HG03066 (cell line): ENCODE results near the gene MYO15B.
"Not testable (repeated sequence)": the region's sequence is repeated elsewhere in the genome, so short reads cannot be mapped to it uniquely, and the experiment has no call there.

Experiments used
- ATAC-seq: cut with Tn5 transposase; IDR thresholded peaks from one replicate; pipeline ENCODE4 v1.9.1; 2021; ENCODE audit warnings: low read depth; ENCODE audit not compliant: unreplicated experiment

The MYO15B gene

DNA sequence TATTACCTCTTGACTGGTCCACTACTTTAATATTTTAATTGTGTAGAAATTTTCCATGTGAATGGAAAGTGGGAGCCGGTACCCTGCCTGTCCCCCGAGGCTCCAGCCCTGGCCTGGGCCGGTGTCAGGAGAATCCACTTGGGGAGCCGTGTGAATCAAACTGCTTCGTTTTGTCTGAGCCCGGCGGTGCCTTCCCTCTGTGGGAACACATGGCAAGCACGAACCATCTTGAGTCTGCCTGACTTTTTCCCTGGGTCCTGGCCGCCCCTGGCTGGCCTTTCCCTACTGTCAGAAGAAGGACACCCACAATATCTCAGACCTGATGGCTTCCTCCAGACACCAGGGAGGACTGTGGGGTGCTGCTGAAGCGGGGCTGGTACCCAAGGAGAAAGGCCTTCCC lies 12.4 kb upstream of the MYO15B start:
- no peak for ATAC-seq

DNA sequence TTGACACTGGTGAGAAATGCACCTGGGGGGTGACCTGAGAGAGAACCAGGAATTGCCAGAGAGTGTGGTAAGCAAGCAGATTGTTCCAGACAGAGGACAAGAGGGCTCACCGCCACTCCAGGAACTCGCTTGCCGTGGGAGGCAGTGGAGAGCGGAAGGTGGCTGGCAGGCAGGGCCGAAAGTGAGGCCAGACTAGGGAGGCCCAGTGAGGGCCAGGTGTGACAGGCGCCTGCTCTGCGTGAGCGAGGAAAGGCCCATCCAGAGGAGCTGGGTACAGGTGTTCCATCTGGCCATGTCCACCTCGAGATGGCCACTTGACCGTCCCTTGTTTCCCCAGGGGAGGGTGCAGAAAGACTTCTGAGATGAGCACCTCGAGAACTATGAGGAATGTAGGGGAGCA lies 11.9 kb upstream of the MYO15B start:
- ATAC-seq = no peak

DNA sequence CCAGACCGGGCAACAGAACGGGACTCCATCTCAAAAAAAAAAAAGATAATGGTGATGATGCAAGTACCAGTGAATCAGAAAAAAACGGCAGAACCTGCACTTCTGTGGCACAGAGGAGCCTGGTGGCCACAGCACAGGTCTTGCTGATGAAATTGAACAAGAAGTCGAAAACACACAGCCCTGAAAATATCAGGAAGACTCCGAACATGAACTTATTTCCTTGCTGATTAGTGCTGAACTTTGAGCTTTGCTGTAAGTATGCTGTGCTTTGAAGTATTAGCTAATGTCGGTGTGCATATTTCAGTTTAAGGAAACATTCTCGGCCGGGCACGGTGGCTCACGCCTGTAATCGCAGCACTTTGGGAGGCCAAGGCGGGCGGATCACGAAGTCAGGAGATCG lies 10.9 kb upstream of the MYO15B start:
- no peak for ATAC-seq

DNA sequence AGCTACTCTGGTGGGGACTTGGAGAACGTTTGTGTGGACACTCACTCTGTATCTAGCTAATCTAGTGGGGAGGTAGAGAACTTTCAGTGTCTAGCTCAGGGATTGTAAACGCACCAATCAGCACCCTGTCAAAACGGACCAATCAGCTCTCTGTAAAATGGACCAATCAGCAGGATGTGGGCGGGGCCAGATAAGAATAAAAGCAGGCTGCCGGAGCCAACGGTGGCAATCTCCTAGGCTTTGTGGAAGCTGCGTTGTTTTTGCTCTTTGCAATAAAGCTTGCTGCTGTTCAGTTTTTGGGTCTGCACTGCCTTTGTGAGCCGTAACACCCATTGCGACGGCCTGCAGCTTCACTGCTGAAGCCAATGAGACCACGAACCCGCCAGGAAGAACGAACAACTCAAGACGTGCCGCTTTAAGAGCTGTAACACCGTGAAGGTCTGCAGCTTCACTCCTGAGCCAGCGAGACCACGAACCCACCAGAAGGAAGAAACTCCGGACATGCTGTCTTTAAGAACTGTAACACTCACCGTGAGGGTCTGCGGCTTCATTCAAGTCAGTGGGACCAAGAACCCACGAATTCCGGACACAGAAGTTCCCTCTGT lies 6.4 kb upstream of the MYO15B start:
- not testable (repeated sequence) for ATAC-seq

DNA sequence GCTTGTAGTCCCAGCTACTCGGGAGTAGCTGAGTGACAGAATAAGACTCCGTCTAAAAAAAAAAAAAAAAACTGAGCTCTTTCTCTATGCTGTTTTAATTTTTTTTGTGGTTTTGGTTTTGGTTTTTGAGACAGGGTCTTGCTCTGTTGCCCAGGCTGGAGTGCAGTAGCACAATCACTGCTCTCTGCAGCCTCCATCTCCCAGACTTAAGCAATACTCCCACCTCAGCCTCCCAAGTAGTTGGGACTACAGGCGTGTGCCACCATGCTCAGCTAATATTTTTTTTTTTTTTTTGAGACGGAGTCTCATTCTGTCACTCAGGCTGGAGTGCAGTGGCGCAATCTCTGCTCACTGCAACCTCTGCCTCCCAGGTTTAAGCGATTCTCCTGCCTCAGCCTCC lies 4.4 kb upstream of the MYO15B start:
- not testable (repeated sequence) for ATAC-seq

DNA sequence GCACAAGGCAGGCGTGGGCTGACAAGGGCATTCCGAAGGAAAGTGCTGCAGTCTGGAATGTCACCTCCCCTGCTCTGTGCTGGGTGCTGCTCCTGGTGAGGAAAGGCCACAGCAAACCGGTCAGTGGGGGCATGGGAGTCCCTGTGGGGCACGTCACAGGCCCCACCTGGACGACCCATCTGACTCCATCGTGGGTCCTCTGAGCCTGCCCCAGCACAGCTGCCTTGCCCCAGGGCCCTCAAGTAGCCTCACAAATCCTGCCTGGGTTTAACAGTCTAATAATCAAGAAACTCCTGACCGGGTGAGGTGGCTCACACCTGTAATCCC lies 2.8 kb upstream of the MYO15B start:
- ATAC-seq = no peak

DNA sequence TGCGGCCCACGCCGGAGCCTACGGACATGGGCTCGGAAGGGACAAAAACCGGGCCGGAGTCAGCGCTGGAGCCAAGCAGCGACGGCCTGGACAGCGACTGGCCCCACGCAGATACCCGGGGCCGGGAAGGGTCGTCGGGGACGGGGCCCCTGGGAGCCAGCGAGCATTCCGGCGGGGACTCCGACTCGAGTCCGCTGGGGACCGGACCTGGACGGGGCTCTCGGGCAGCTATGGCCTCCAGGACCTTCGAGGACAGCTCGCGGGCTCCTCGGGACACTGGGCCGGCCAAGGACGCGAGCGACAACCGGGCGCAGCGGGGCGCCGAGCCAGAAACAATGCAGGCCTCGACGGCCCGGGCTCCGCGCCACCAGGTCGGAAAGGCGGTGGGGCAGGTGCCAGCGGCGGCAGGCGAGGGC lies 1.0 kb downstream of the MYO15B start:
- no peak for ATAC-seq

DNA sequence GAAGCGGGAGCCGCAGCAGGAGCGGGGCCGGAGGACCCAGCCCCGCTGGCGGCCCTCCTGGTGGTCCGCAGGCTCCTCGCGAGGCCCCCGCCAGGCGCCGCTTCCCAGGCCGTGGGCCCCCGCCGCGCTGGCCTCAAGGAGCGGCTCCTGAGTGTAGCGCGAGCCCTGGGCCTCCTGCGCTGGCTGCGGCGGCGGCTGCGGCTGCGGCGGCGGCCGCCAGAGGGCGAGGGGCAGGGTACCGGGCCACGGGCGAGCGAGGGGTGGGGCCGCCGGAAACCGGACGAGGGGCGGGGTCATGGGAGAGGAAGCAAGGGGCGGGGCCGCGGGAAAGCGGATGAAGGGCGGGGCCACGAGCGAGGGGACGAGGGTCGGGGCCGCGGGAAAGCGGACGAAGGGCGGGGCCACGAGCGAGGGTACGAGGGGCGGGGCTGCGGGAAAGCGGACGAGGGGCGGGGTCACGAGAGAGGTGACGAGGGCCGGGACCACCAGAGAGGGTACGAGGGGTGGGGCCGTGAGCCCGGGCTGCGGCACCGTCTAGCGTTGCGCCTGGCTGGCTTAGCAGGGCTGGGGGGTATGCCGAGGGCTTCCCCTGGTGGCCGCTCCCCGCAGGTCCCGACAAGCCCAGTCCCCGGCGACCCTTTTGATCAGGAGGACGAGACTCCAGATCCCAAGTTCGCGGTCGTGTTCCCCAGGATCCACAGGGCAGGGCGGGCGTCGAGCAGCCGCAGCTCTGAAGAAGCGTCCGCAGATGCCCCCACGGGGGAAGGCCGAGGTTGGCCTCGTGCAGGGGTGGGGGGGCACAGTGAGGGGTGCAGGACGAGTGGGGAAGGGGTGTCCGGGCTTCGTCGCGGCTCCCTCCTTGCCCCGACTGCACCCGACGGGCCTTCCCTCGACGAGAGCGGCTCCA lies 1.7 kb downstream of the MYO15B start:
- ATAC-seq = no peak

DNA sequence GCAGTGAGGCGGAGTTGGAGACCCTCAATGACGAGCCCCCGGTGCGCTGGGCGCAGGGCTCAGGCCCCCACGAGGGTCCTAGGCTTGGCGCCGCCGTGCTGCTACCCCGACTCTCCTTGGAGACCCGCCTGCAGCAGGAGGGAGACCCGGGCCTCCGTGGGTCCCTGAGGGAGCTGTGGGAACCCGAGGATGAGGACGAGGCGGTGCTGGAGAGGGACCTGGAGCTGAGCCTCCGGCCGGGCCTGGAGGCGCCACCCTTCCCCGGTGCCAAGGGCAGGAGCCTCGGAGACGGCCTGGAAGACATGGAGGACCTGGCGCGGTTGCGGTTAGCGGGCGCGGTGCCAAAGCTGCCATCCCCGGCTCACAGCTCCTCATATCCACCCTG lies 2.3 kb downstream of the MYO15B start:
- ATAC-seq = no peak

DNA sequence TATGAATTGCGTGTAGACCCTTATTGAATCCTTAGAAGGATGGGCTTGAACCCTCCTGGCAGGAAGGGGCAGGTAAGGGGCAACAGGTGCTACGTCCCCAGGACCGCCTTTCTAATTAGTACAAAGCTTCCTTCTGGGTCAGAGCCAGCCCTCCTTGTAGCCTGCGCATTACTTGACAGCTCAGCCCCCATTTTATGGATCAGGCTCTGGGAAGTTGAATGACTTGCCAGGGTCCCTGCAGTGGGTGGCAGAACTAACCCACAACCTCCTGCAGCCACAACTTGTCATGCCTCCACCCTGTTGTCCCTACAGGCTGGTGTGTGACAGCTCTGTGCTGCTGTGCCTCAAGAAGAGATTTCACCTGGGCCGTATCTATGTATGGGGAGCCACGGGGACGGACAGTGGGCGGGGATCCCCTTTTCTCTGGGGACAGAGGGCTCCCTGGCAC lies 2.7 kb downstream of the MYO15B start:
- no peak for ATAC-seq

DNA sequence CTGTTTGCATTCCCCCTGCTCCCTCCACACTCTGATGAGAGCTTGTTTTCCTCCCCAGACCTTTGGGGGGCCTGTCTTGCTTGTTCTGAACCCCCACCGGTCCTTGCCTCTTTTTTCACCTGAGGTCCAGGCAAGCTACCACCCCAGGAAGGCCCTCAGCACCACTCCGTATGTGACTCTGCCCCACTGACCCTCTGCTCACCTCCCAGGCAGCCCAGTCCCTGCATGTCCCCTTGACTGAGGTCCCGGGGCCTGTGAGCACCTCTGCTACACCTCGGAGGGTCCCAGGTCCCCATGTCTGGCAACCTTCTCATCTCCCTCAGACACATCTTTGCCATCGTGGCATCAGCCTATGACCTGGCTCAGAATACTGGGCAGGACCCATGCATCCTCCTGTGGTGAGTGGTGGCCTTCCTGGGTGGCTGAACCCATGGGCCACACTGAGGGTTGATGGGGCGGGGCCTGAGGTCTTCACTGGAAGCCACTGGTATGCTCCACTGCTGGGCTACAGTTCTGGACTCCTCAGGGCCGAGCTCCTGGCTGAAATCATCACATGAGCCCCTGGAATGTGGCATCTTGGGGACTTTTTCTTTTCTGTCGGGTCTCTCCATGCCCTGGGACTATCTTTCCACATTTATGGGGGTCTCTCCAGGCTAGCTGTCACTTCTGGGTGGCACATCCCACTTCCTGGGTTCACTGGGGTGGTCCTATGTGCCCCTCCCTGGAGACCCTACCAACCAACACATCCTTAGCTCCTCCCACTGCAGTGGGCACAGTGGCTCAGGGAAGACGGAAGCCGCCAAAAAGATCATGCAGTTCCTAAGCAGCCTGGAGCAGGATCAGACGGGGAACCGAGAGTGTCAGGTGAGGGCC lies 3.5 kb downstream of the MYO15B start:
- ATAC-seq = no peak

DNA sequence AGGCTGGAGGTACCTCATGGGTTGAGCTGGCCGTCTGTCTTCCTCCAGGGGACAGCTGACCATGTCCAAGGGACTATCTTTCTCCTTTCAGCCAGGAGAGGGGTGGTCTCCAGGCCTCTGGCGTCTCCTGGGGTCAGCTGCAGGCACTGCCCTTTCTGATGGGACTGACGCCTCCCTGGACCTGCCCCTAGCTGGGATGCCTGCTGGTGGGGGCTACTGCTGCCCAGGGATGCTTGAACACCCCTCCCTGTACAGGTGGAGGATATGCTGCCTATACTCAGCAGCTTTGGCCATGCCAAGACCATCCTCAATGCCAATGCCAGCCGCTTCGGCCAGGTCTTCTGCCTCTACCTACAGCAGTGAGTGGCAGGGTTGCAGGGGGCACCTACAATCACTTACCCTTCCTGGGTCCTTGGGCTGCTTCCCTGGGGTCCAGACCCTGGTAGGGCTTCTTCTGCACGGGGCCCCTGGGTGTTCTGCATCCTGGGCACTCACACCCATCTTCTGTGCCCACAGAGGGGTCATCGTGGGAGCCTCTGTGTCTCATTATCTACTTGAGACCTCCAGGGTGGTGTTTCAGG lies 4.2 kb downstream of the MYO15B start:
- no peak for ATAC-seq

DNA sequence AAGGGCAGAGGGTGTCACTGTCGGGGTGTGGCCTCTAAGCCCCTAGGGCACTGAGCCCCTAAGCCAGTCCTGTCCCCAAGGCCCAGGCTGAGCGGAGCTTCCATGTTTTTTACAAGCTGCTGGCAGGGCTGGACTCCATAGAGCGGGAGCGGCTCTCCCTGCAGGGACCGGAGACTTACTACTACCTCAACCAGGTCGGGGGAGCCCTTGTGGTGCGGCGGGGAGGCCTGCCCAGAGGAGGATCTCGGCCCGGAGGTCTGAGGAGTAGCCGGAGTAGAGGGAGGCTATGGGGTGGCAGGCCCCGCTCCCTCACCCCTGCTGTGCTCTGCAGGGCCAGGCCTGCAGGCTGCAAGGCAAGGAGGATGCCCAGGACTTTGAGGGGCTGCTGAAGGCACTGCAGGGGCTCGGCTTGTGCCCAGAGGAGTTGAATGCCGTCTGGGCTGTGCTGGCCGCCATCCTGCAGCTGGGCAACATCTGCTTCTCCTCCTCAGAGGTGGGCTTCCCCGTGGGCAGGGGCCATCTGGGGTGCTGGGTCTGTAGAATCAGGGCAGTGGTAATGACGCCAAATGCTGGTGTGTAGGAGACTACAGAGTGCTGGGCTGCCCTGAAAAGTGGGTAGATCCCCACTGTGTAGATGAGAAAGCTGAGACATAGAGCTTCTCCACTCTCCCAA lies 4.9 kb downstream of the MYO15B start:
- no peak for ATAC-seq

DNA sequence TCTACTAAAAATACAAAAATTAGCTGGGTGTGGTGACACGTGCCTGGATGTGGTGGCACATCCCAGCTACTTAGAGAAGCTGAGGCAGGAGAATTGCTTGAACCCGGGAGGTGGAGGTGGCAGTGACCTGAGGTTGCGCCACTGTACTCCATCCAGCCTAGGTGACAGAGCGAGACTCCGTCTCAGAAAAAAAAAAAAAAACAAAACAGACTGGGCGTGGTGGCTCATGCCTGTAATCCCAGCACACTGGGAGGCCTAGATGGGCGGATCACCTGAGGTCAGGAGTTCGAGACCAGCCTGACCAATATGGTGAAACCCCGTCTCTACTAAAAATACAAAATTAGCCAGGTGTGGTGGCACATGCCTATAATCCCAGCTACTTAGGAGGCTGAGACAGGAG lies 5.8 kb downstream of the MYO15B start:
- not testable (repeated sequence) for ATAC-seq

DNA sequence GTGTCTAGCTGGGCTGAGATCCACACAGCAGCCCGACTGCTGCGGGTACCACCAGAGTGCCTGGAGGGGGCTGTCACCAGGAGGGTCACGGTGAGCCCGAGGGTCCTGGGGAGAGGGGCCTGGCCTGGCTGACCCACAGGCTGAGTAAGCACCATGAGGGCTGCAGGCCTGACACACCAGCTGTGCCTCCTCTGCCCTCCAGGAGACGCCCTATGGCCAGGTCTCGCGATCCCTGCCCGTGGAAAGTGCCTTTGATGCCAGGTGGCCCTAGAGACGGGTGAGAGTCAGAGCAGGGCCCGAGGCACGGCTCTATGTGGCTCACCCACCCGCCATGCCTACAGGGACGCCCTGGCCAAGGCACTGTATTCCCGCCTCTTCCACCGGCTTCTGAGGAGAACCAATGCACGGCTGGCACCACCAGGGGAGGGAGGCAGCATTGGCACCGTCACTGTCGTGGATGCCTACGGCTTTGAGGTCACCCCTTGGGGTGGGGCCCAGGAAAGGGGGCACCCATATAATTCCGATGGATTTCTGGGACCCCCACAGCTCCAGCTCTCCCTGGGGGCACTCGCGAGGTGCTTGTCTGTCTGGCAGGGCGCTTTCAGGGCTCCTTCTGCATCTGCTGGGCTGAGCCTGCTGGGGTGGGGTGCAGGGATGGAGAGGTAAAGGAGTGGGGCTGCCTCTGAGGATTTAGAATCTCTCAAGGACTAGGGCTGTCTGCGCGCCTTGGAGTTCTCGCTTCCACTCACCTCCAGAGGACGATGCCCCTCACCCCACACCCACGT lies 7.1 kb downstream of the MYO15B start:
- no peak for ATAC-seq

DNA sequence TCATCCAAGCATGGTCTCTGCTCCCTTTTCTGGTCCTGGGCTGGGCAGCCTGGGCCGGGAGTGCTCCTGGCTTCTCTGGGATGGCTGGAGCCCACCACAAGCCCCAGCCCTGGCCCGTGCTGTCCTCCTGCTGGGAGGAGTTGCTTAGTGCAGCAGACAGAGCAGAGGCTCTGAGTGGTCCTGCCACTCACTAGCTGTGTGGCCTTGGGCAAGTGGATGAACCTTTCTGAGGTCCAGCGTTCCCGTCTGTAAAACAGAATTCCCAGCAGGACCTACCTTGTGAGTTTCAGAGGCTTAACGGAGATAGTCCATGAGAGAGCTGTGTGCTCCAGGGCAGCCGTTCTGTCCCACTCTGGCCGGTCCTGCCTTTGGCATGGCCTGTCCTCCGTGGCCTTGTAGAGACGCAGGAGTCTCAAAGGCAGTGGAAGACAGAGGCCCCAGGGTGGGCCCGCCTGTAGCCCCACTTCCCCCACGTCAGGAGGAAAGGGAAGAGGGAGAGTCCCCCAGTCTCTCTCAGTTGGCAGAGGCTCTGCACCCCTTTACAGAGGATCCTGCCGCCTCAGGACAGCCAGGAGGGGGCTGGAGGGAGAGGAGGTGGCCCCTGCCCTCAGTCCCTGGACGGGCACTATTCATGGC lies 7.8 kb downstream of the MYO15B start:
- no peak for ATAC-seq

DNA sequence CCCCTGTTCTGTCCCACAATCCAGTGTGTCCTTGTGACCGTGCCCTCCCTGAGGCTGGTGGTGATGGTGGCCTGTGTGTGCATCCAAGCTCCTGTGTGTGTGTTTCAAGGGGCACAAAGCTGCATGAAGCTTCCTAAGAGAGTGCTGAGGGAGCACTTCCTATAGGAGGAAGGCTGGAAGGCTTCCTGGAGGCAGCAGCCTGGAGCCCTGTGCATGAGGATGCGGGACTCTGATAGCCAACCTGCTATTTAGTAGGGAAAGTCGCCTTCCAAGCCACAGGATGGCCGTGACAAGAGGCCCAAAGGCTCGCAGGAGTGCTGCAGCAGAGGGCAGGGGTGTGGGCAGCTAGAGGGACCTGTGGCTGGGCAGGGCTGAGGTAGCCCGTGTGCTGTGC lies 8.3 kb downstream of the MYO15B start:
- no peak for ATAC-seq

DNA sequence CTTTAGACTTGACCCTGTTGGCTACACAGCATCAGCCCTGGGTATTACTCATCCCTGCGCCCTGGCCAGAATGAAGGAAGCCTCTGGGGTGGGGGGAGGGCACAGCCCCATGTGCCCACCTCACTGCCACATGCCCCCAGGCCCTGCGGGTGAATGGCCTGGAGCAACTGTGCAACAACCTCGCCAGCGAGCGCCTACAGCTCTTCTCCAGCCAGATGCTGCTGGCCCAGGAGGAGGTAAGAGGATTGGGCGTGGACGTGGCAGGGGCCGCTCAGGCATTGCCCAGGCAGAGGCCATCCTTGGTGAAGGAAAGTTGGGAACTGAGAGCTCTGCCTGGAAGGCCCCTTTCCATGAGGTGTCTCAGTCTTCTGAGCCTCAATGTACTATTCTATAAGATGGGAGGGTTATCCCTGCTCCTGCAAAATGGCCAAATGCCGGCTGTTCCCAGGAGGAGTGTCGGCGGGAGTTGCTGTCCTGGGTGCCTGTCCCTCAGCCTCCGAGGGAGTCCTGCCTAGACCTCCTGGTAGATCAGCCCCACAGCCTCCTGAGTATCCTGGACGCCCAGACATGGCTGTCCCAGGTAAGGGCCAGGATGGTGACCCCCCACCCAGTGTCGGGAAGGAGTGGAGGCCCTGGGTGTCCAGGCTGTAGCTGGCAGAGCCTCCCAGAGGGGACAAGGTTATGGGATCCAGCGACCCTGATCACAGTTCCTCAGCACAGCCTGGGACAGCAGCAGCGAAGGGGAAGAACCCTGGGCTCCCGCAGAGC lies 8.9 kb downstream of the MYO15B start:
- no peak for ATAC-seq
